H9 (cell line): ENCODE data around the gene ZNF275. TPM values are rescaled to one million over a fixed set of nuclear protein-coding genes. Genes with fewer than 3 reads are reported as not detected.

ENCODE experiments used
- DNase-seq: peaks from one replicate; pipeline ENCODE4 v3.0.0-alpha.2; 2017
- H2AFZ ChIP-seq: one replicate; pipeline ENCODE4 v1.6.1; 2013; ENCODE audit warnings: mild to moderate bottlenecking, low read length, control low read depth, moderate library complexity
- H2AK5ac ChIP-seq: 2 replicates; pipeline ENCODE4 v1.6.1; 2013; ENCODE audit warnings: low read length, control low read depth, mixed read lengths; ENCODE audit not compliant: insufficient read length
- H2BK120ac ChIP-seq: one replicate; pipeline ENCODE4 v1.6.1; 2013; ENCODE audit warnings: low read depth, mild to moderate bottlenecking, low read length, control low read depth, inconsistent platforms; ENCODE audit not compliant: poor library complexity, severe bottlenecking
- H2BK12ac ChIP-seq: 2 replicates; pipeline ENCODE4 v1.6.1; 2013; ENCODE audit warnings: low read length, control low read depth, mixed read lengths, low read depth; ENCODE audit not compliant: insufficient read length
- H2BK15ac ChIP-seq: 2 replicates; pipeline ENCODE4 v1.6.1; 2013; ENCODE audit warnings: low read depth, low read length, control low read depth
- H2BK20ac ChIP-seq: one replicate; pipeline ENCODE4 v1.6.1; 2013; ENCODE audit warnings: low read depth, mild to moderate bottlenecking, low read length, control low read depth, inconsistent platforms; ENCODE audit not compliant: poor library complexity, severe bottlenecking
- H2BK5ac ChIP-seq: 2 replicates; pipeline ENCODE4 v1.6.1; 2013; ENCODE audit warnings: low read length, control low read depth, mixed read lengths; ENCODE audit not compliant: insufficient read length
- H3K14ac ChIP-seq: 2 replicates; pipeline ENCODE4 v1.6.1; 2013; ENCODE audit warnings: low read length, control low read depth; ENCODE audit not compliant: insufficient read depth
- H3K18ac ChIP-seq: 2 replicates; pipeline ENCODE4 v1.6.1; 2013; ENCODE audit warnings: low read depth, mild to moderate bottlenecking, mixed read lengths, low read length, control low read depth; ENCODE audit not compliant: insufficient read length
- H3K23ac ChIP-seq: 2 replicates; pipeline ENCODE4 v1.6.1; 2013; ENCODE audit warnings: low read length, control low read depth, mixed read lengths, low read depth; ENCODE audit not compliant: insufficient read length
- H3K23me2 ChIP-seq: 2 replicates; pipeline ENCODE4 v1.6.1; 2013; ENCODE audit warnings: low read depth, mild to moderate bottlenecking, mixed read lengths, low read length, control low read depth; ENCODE audit not compliant: insufficient read length, poor library complexity, severe bottlenecking
- H3K27ac ChIP-seq: 2 replicates; pipeline ENCODE4 v1.5.1; 2013; ENCODE audit warnings: low read length, control low read depth, mixed read lengths, low read depth; ENCODE audit not compliant: insufficient read length
- H3K27me3 ChIP-seq: 2 replicates; pipeline ENCODE4 v1.6.1; 2013; ENCODE audit warnings: low read length, control low read depth, inconsistent platforms; ENCODE audit not compliant: insufficient read depth
- H3K4ac ChIP-seq: 2 replicates; pipeline ENCODE4 v1.6.1; 2013; ENCODE audit warnings: low read depth, mild to moderate bottlenecking, control low read depth, inconsistent platforms, low read length, moderate library complexity
- H3K4me1 ChIP-seq: 2 replicates; pipeline ENCODE4 v1.6.1; 2013; ENCODE audit warnings: low read length, control low read depth, inconsistent platforms; ENCODE audit not compliant: insufficient read depth
- H3K4me2 ChIP-seq: 2 replicates; pipeline ENCODE4 v1.6.1; 2013; ENCODE audit warnings: low read length, control low read depth, mixed read lengths; ENCODE audit not compliant: insufficient read length, insufficient read depth
- H3K56ac ChIP-seq: 2 replicates; pipeline ENCODE4 v1.6.1; 2013; ENCODE audit warnings: low read depth, mild to moderate bottlenecking, mixed read lengths, low read length, control low read depth; ENCODE audit not compliant: insufficient read length
- H3K79me1 ChIP-seq: 2 replicates; pipeline ENCODE4 v1.6.1; 2013; ENCODE audit warnings: low read depth, mild to moderate bottlenecking, moderate library complexity, low read length, control low read depth, inconsistent platforms; ENCODE audit not compliant: insufficient read depth, poor library complexity, severe bottlenecking
- H3K79me2 ChIP-seq: 2 replicates; pipeline ENCODE4 v1.6.1; 2013; ENCODE audit warnings: low read length, control low read depth, inconsistent platforms; ENCODE audit not compliant: insufficient read depth
- H3K9ac ChIP-seq: 2 replicates; pipeline ENCODE4 v1.6.1; 2013; ENCODE audit warnings: low read length, control low read depth, mixed read lengths; ENCODE audit not compliant: insufficient read length; ENCODE audit errors: extremely low read depth
- H3K9me3 ChIP-seq: one replicate; pipeline ENCODE4 v1.6.1; 2013; ENCODE audit warnings: low read depth, low read length, inconsistent platforms; ENCODE audit not compliant: control insufficient read depth
- H3T11ph ChIP-seq: one replicate; pipeline ENCODE4 v1.6.1; 2013; ENCODE audit warnings: mild to moderate bottlenecking, low read length, control low read depth, inconsistent platforms
- H4K20me1 ChIP-seq: one replicate; pipeline ENCODE4 v1.6.1; 2013; ENCODE audit not compliant: control insufficient read depth, insufficient read length, insufficient read depth
- H4K5ac ChIP-seq: 2 replicates; pipeline ENCODE4 v1.6.1; 2013; ENCODE audit warnings: low read depth, mild to moderate bottlenecking, mixed read lengths, low read length, control low read depth; ENCODE audit not compliant: insufficient read length
- H4K8ac ChIP-seq: replicated peaks from 2 replicates; pipeline ENCODE4 v1.6.1; 2013; ENCODE audit warnings: low read length, control low read depth, mixed read lengths, low read depth; ENCODE audit not compliant: insufficient read length
- H4K91ac ChIP-seq: 2 replicates; pipeline ENCODE4 v1.6.1; 2013; ENCODE audit warnings: low read depth, mild to moderate bottlenecking, moderate library complexity, mixed read lengths, low read length, control low read depth; ENCODE audit not compliant: insufficient read length
- H3K27ac Mint-ChIP-seq, 3 experiments: 2 replicates in 2 of 3; 3 replicates in 1 of 3; pipeline ENCODE4 v1.8.0; 2020 to 2021; ENCODE audit warnings: mixed read lengths in 3 of 3, mild to moderate bottlenecking in 1 of 3, moderate library complexity in 1 of 3
- H3K27me3 Mint-ChIP-seq: 2 replicates; pipeline ENCODE4 v1.8.0; 2021; ENCODE audit warnings: low read depth, mild to moderate bottlenecking, moderate library complexity, mixed read lengths
- H3K36me3 Mint-ChIP-seq, 3 experiments: 2 replicates in 2 of 3; 3 replicates in 1 of 3; pipeline ENCODE4 v1.8.0; 2020 to 2021; ENCODE audit warnings: low read depth in 3 of 3, mixed read lengths in 3 of 3; ENCODE audit not compliant: insufficient read depth in 1 of 3
- H3K4me1 Mint-ChIP-seq, 2 experiments: 2 replicates each; pipeline ENCODE4 v1.8.0; 2020; ENCODE audit warnings: mixed read lengths in 2 of 2
- H3K4me3 Mint-ChIP-seq, 2 experiments: 2 replicates in 1 of 2; 3 replicates in 1 of 2; pipeline ENCODE4 v1.8.0; 2020 to 2021; ENCODE audit warnings: mild to moderate bottlenecking in 2 of 2, mixed read lengths in 2 of 2, moderate library complexity in 1 of 2
- H3K9me3 Mint-ChIP-seq, 2 experiments: 2 replicates in 1 of 2; 3 replicates in 1 of 2; pipeline ENCODE4 v1.8.0; 2020; ENCODE audit warnings: mild to moderate bottlenecking in 2 of 2, mixed read lengths in 2 of 2, moderate library complexity in 1 of 2
- CTCF ChIP-seq: fragments of 200-600 bp; sonication (generic); conservative IDR thresholded peaks from 3 replicates; pipeline ENCODE4 v1.8.0; 2021; ENCODE audit warnings: antibody characterized with exemption, mild to moderate bottlenecking
- WGBS: extraction: QIAGEN DNeasy Blood & Tissue Kit; methylation state at CpG from one replicate; pipeline ENCODE4 v1.1.7; 2013; ENCODE audit warnings: missing lambda C conversion rate, low lambda C conversion rate, mixed read lengths; ENCODE audit not compliant: insufficient read length; ENCODE audit errors: extremely low coverage; 5-methylcytosine and 5-hydroxymethylcytosine counted together
- total RNA-seq: library from RNA; stranded (reverse); gene quantifications from 2 replicates; pipeline ENCODE4 v1.2.1, GENCODE V29; 2021

ZNF275 gene
- total RNA-seq, 1 experiment from 2014 or later: 11.8 TPM

GRCh38 chrX:153380691-153381090 is 46.7 kb downstream of the ZNF275 start:
- WGBS: no CpG with 5 or more reads among the region's 9 CpGs
- H3K4me1 Mint-ChIP-seq: peaks cover 9% of the 10 kb centered on the region in 2 experiments
- no peak overlapping the region for H3K4me3 Mint-ChIP-seq

More at GRCh38 chrX:153380691-153381090, 46.7 kb downstream of the ZNF275 start:
- H3K56ac ChIP-seq: no peak overlapping the region
- no peaks in the 10 kb centered on the region for H3K23me2 ChIP-seq
- H3K9me3 ChIP-seq: peaks cover 67% of the 10 kb centered on the region
- no peaks in the 10 kb centered on the region for H3K27me3 ChIP-seq
- H4K20me1 ChIP-seq: no peaks in the 10 kb centered on the region
- no peak overlapping the region for H3K27ac ChIP-seq
- H3K18ac ChIP-seq: no peak overlapping the region
- H2AK5ac ChIP-seq: no peak overlapping the region
- no peak overlapping the region for H3K27ac Mint-ChIP-seq
- H2AFZ ChIP-seq: no peak overlapping the region
- H4K5ac ChIP-seq: no peak overlapping the region
- DNase-seq: no peak
- TF ChIP-seq CTCF: no peak
- no peak overlapping the region for H2BK12ac ChIP-seq
- no peak overlapping the region for H2BK15ac ChIP-seq
- H3K79me1 ChIP-seq: no peaks in the 10 kb centered on the region
- peaks cover 33 to 47% of the 10 kb centered on the region in 2 experiments for H3K9me3 Mint-ChIP-seq
- no peaks in the 10 kb centered on the region for H3K4me1 ChIP-seq
- no peak overlapping the region for H3K9ac ChIP-seq
- H4K8ac ChIP-seq: no peak overlapping the region
- no peak overlapping the region for H2BK20ac ChIP-seq
- H3K4me2 ChIP-seq: no peak overlapping the region
- peaks cover 4% of the 10 kb centered on the region; the same call in 1 of the 2 replicates for H3K27me3 Mint-ChIP-seq
- H2BK5ac ChIP-seq: no peak overlapping the region
- H3K23ac ChIP-seq: no peak overlapping the region
- H3K36me3 Mint-ChIP-seq: peaks cover 2 to 12% (median 8%) of the 10 kb centered on the region in 3 experiments; a peak in 5 of 7 replicates
- H3K14ac ChIP-seq: no peak overlapping the region
- no peak overlapping the region for H4K91ac ChIP-seq
- no peaks in the 10 kb centered on the region for H3K79me2 ChIP-seq
- no peak overlapping the region for H2BK120ac ChIP-seq
- H3T11ph ChIP-seq: no peak overlapping the region
- H3K4ac ChIP-seq: no peak overlapping the region
